ENCODE results near the gene ALDH3A2.

The ALDH3A2 gene

DNA sequence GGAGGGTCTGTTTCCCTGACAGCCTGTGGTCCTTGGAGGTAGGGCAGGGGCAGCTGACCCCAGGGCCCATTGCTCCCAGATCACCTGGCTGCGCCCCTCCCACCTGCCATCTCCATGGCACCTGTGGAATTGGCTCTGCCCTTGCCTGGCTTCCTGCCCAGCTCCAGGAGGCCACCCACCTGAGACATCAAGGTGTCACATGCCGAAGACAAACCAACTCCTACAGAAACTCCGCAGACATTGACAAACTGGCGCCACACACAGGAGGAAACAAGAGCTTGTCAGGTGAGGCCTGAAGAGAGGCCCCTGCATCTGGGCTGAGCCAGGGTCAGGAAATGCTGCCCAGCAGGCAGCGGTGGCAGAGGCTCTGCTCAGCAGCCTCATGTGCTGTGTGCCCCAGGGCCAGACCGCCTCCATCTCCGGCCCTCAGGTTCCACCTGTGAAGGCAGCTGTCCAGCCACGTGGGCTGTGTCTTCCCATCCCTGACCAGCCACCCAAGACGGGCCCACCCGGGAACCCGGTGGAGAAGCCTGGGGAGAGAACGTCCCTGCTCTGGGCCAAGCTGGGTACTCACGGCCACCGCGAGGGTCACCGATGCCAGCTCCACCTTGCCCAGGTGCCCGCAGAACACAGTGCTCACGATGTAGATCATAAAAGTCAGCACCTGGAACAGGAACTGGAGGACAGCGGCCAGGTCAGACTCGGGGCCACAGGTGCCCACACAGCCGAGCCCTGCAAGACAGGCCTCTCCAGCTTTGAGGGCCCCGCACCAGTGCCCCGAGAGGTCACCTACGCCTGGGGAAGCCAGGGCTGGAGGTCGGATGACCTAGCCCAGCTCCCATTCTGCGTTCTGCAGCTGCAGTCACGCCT lies 66.2 kb downstream of the ALDH3A2 start:
- DNase-seq (ENCODE audit: low read depth in 2 of 2), result no peak

GRCh38 chr17:19716108-19717030 lies 67.8 kb downstream of the ALDH3A2 start, which contains the start of gene SLC47A2:
Gene SLC47A2, minus strand, starts transcription at chr17:19716584. Its CDS starts 29 bp downstream, at chr17:19716555.
- DNase-seq (ENCODE audit: low read depth in 2 of 2), result no peak

DNA sequence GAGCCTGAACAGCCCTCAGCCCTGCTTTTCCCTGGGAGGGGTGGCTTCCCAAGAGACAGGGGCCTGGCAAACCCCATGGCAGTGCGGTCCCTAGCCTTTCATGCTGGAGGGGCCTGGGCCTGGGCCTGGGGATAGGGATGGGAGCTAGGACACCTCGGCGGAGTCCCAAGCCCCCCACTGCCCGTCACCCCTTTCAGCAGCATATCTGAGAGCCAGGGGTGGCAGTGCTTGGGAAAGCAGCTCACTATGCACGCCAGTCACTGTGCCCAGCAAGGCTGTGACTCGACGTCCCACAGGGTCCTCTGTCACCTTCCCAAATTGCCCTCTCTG lies 68.4 kb downstream of the ALDH3A2 start:
- DNase-seq (ENCODE audit: low read depth in 2 of 2), result no peak

DNA sequence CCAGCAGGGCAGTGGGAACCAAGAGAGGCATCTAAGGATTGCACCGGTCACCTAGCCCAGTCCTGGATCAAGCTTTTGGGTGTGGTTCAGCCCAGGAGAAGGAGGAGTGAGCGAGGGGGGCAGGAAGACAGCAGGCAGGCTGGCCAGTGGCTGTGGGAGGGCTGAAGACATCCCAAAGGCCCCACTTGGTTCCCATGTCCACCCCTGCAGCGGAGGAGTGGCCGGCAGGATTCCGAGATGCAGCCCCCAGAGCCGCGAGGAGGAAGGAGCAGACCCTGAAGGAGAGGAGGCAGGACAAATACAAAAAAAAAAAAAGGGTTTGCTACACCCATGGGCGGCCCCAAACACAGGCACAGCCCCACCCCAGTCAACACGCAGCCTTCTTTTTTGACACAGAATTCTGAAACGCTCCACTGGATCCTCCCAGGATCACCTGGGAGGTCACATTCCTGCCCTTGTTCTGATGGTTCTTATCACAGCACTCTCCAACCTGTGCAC lies 68.9 kb downstream of the ALDH3A2 start:
- DNase-seq (ENCODE audit: low read depth in 2 of 2), result no peak

DNA sequence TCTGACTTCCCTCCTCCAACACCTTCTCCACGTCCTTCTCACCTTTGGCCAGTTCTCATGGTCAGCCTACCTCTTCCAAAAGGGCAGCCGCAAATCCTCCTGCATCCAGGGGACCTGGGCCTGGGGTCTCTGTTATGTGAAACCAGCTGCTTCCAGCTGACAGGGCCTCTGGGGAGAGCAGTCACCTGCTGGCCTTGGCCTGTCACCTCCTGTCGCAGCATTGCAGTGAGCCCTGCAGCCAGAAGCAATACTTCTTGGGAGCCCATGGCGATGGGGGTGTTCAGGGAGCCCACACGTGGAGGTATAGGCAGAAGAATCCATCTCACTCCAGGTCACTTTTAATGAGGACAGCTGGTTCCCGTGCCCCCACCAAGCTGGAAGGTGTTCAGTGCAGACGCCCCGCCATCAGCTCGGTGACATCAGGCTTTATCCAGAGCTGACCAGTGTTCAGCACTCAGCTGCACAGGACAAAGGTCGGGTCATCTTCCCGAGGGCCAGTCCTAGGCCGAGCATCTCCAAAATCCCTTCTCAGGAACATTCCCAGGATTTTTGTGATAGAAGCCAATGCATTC lies 69.6 kb downstream of the ALDH3A2 start:
- DNase-seq (ENCODE audit: low read depth in 2 of 2), result no peak

DNA sequence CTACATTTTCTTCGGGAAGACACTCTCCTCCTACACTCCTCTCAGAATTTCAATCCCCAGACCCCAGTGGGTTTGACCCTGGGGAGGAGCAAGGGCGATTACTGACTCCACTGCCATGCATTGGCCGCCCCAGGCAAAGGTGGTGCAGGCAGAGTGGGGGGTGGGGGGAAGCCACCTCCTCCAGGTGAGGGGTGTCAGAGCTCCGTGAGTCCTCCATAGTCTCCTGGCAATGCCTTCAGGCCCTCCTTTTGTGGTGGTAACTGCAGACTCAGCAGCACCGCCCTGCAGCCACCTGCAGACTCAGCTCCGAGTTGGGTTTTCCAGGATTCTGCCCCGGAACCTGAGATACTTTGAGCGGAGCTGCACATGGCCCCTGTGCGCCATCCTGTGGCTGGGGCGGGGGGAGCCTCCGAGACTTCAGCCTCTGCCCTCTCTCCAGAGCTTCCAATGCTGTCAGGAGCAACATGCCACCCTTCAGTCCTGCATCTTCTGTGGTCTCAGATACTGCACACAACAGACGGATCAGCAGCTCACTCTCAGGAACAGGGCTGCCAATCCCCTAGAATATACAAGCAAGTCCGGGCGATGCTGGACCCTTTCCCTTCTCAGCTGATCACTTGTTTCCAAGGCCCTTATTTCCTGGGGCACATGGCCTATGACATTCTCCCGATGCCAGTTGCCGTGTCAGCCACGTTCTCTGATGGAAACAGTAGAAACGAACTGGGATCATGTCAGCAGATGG lies 70.2 kb downstream of the ALDH3A2 start:
- no peak for DNase-seq (ENCODE audit: low read depth in 2 of 2)

DNA sequence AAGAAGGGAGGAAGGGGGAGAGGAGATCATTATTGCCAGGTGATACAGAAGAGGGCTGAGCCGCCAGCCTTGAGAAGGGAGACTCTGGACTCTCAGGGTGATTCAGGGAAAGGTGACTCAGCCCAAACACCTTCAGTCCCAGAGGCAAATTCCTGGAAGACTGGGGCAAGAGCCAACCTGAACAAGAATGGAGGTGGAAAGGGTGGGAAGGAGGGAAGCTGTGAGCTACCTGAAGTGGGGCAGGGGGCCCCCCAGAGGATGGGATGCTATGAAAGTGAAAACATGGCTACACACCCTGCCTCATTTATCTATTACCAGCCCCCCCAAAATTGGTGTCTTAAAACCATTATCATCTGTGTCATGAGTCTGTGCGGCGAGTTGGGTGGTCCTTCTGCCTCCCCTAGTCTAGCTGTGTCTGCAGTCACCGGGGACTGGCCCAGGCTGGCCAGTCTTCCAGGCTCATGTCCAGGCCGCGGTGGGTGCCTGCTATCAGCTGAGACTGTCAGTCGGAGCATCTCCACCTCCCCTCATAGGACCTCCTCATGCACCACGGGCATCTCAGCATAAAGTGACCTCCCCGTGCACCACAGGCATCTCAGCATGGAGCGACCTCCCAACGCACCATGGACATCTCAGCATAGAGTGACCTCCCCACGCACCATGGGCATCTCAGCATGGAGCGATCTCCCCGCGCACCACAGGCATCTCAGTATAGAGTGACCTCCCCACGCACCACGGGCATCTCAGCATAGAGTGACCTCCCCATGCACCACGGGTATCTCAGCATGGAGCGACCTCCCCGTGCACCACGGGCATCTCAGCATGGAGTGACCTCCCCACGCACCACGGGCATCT lies 71.0 kb downstream of the ALDH3A2 start:
- no peak for DNase-seq (ENCODE audit: low read depth in 2 of 2)

- no peak for DNase-seq (ENCODE audit: low read depth in 2 of 2)
Observed at GRCh38 chr17:19720210-19720475, 71.6 kb downstream of the ALDH3A2 start.

DNA sequence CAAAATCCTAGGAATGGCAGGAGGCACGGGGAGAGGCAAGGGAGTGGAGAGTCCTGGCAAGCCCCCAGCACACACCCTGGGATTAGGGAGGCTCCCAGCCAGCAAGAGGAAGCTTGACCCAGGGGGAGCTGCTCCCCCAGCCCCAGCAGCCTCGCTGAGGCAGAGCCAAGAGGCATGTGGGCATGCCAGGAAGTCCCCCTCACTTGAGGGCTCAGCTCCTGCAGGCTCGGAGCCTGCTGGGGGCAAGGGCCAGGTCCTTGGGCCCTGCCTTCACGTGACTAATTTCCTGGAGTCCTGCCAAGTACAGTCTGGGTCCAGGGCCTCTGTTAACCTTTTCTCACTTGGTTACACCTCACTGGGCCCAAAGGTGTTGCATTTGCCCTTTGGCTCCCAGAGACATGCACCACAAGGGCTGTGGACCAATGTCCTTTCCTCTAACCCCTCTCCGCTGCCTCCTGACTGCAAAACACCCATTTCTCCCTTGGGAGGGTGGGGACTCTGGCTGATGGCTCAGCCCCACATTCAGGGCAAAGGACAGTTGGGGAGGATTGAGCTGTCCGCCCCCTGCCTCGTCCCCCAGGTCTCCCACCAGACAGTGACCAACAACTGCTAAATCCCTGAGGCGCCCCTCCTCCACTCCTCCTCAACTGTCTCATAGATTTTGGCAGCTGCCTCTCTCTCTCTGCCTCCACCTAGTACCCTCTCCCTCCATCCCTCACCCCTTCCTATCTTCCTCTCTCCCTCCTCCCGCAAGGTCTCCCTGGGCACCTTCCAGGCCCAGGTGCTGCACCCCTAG lies 72.3 kb downstream of the ALDH3A2 start:
- DNase-seq (ENCODE audit: low read depth in 2 of 2), result no peak

GRCh38 chr17:19723964-19724363 lies 75.4 kb downstream of the ALDH3A2 start:
- no peak for DNase-seq (ENCODE audit: low read depth in 2 of 2)

DNA sequence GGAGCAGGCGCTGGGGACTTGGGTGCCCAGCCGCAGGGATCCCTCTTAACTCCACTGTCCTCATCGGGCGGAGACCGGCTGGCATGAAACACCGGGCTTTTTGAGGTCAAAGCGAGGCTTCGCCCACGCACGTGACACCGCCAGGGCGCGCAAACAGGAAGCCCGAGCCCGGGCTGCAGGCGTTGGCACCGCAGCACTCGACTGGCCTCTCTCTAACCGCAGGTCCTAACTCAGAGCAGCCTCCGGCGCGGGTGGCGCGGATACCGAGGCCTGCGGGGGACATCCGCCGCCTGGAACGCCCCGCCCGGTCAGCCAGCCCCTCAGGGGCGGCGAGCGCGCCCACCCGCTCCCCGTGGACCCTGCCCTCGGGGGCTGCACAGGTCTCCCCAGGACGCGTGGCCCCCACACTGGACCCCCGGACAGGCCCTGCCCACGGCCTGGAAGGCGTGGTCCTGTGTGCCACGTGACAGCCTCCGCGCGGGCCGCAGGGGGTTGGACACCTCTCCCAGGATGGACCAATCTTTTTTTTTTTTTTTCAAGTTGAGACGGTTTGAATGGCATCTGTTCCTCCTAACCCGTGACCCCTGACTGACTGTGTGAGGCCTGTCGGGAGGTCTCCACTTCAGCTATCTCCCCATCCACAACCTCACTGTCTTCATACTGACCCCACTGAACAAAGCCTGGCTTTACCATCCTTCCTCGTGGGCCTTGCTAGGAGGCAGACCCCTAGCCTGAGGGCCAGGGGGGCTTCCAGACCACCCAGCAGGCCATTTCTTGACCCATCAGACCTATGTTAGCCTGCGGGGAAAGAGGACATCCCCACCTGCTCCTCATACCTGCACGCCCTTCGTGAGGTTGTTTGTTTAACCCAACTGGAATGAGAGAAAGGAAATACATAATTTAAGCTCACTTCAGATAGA lies 76.2 kb downstream of the ALDH3A2 start:
- DNase-seq (ENCODE audit: low read depth in 2 of 2), result peak; percentile 36 to 42

DNA sequence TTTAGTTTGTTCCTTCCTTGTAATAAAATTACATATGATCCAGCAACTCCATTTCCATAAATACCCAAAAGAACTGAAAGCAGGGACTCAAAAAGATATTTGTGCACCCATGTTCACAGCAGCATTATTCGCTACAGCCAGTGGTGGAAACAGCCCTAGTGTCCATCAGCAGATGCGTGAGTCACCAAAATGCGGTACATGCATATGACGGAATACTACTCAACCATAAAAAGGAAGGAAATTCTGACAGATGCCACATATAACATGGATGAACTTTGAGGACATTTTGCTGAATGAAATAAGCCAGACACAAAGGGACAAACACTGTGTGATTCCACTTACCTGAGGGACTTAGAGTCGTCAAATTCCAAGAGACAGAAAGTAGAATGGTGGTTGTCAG lies 76.9 kb downstream of the ALDH3A2 start:
- DNase-seq (ENCODE audit: low read depth in 2 of 2), result no peak

GRCh38 chr17:19726631-19727376 lies 78.3 kb downstream of the ALDH3A2 start:
- no peak for DNase-seq (ENCODE audit: low read depth in 2 of 2)

Measured in stimulated activated CD4-positive, alpha-beta T cell treated with anti-CD3 and anti-CD28 coated beads, Interleukin-4, amount 100 ng/mL, for 48 hours (primary cell).